Right lobe of liver (tissue), 4 donors: ENCODE data around the gene UBN1.

ENCODE experiments used
- POLR2A ChIP-seq: fragments of 450-650 bp; IDR thresholded peaks from one replicate; pipeline ENCODE4 v1.6.1; 2017; ENCODE audit warnings: antibody characterized with exemption, mild to moderate bottlenecking
- TF ChIP-seq, protein P1 (sequence below), 4 donors: fragments of 200-600 bp in 3 of 4; fragments of 450-650 bp in 1 of 4; IDR thresholded peaks; one replicate each; pipeline versions ENCODE4 v1.5.1 to v1.8.0; 2016 to 2022; ENCODE audit warnings: antibody characterized with exemption in 4 of 4, mild to moderate bottlenecking in 2 of 4
- donor health status: DM: no; HTN: no; CAD: no.
- donor health status: DM: no; HTN: no; CAD: no.
- donor health status: DM: no; HTN: yes; CAD: no.

DNA sequence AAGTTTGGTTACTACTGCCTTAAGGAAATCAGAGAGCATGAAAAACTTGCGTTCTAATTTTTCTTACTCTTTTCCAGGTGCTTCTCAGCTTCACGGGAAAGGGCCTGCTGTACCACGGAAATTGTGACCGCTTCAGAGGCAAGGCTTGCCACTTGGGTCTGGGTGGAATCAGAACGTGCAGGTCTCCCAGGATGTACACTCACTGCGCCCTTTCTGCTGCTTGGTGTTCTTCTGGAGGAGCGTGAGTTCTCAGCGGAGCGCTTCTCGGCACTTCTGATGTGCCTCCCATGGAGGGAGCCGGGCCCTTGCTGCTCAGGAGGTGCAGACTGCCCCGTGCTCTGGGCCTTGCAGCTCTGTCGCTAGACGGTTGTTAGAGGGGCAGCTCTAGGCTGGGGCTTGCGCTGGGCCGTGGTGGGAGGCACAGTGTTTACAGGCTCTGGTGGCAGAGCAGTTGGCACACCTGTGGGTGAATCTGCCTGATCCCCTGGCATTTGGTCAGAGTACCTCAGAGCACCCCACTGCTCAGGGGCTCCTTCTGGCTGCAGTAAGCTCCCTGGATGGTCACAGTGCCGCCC, 32.8 kb downstream of the UBN1 start:
- TF ChIP-seq, protein P1, sequence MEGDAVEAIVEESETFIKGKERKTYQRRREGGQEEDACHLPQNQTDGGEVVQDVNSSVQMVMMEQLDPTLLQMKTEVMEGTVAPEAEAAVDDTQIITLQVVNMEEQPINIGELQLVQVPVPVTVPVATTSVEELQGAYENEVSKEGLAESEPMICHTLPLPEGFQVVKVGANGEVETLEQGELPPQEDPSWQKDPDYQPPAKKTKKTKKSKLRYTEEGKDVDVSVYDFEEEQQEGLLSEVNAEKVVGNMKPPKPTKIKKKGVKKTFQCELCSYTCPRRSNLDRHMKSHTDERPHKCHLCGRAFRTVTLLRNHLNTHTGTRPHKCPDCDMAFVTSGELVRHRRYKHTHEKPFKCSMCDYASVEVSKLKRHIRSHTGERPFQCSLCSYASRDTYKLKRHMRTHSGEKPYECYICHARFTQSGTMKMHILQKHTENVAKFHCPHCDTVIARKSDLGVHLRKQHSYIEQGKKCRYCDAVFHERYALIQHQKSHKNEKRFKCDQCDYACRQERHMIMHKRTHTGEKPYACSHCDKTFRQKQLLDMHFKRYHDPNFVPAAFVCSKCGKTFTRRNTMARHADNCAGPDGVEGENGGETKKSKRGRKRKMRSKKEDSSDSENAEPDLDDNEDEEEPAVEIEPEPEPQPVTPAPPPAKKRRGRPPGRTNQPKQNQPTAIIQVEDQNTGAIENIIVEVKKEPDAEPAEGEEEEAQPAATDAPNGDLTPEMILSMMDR (IDR thresholded peaks at IDR 0.05) = no peak
- TF ChIP-seq POLR2A = no peak
